A549 (cell line): ENCODE results near the gene CNTN4. TPM values are rescaled to one million over a fixed set of nuclear protein-coding genes. Genes with fewer than 3 reads are reported as not detected.

Source experiments
- ATAC-seq, 2 experiments: fragments of 200-7000 bp in 1 of 2; fragments of >200 bp in 1 of 2; cut with Nextera tagmentation in 1 of 2; cut with Tn5 transposase in 1 of 2; 3 replicates each; pipeline versions ENCODE4 v1.8.0 to v1.9.1; 2018 to 2020; ENCODE audit warnings: mild to moderate bottlenecking in 1 of 2, moderate library complexity in 1 of 2
- CTCF ChIA-PET: fragments of 300-600 bp; sonication (Branson Sonifier 250); formaldehyde crosslinking; extraction: SDS; loops from one replicate; lab custom pipeline; 2021; ENCODE audit warnings: antibody characterized with exemption, inconsistent platforms; lab: Yijun Ruan, JAX
- POLR2A ChIA-PET: fragments of 350-600 bp; formaldehyde crosslinking; extraction: SDS; loops from one replicate; lab custom pipeline; 2021; ENCODE audit warnings: antibody characterized with exemption, inconsistent platforms; lab: Yijun Ruan, JAX
- DNase-seq, 2 experiments: peaks; one replicate each; pipeline versions ENCODE4 v3.0.0 to v3.0.0-alpha.2; 2011 to 2016; ENCODE audit warnings: low read depth in 1 of 2, low spot score in 1 of 2
- FAIRE-seq: peaks from 2 replicates; lab custom pipeline; 2011; peaks lifted over from hg19 to GRCh38; lab: Jason Lieb, UNC
- H3K27ac ChIP-seq, 2 experiments: fragments of >200 bp; sonication (Bioruptor Twin); formaldehyde crosslinking; 3 replicates each; pipeline ENCODE4 v1.5.1; 2016 to 2017
- H3K4me1 ChIP-seq: fragments of >200 bp; sonication (Bioruptor Twin); formaldehyde crosslinking; 3 replicates; pipeline ENCODE4 v1.6.1; 2016
- H3K4me2 ChIP-seq: fragments of >200 bp; sonication (Bioruptor Twin); formaldehyde crosslinking; 3 replicates; pipeline ENCODE4 v1.6.1; 2016
- H3K4me3 ChIP-seq: fragments of >200 bp; sonication (Bioruptor Twin); formaldehyde crosslinking; 3 replicates; pipeline ENCODE4 v1.5.1; 2016
- H3K9me3 ChIP-seq: fragments of >200 bp; sonication (Bioruptor Twin); formaldehyde crosslinking; 3 replicates; pipeline ENCODE4 v1.6.1; 2016
- ATOH8 ChIP-seq: fragments of 250-450 bp; sonication (Bioruptor Pico); IDR thresholded peaks from 2 replicates; pipeline ENCODE4 v1.5.0; 2020; ENCODE audit warnings: low read depth, mild to moderate bottlenecking, moderate library complexity
- CBX2 ChIP-seq: fragments of 200-600 bp; sonication (generic); IDR thresholded peaks from 2 replicates; pipeline ENCODE4 v1.6.1; 2016; ENCODE audit warnings: low read depth, mild to moderate bottlenecking, borderline replicate concordance
- CEBPB ChIP-seq, 2 experiments: fragments of >200 bp in 1 of 2; sonication (Bioruptor Twin) in 1 of 2; formaldehyde crosslinking in 1 of 2; IDR thresholded peaks; 2 replicates each; pipeline ENCODE4 v1.6.1; 2012 to 2016
- CHD2 ChIP-seq: fragments of 150-350 bp; IDR thresholded peaks from 2 replicates; pipeline ENCODE4 v1.6.1; 2014; ENCODE audit warnings: low read length; ENCODE audit not compliant: partially characterized antibody
- CHD4 ChIP-seq: fragments of 200-600 bp; sonication (generic); IDR thresholded peaks from 2 replicates; pipeline ENCODE4 v1.6.1; 2016; ENCODE audit warnings: antibody characterized with exemption, mild to moderate bottlenecking, borderline replicate concordance
- E2F6 ChIP-seq: IDR thresholded peaks from 2 replicates; pipeline ENCODE4 v1.6.1; 2012; ENCODE audit warnings: low read depth, borderline replicate concordance
- EP300 ChIP-seq, 2 experiments: fragments of >200 bp; sonication (Bioruptor Twin); formaldehyde crosslinking; IDR thresholded peaks; 2 replicates in 1 of 2; 3 replicates in 1 of 2; pipeline ENCODE4 v1.6.1; 2016 to 2017
- ESRRA ChIP-seq: fragments of 150-350 bp; IDR thresholded peaks from 2 replicates; pipeline ENCODE4 v1.6.1; 2014; ENCODE audit warnings: mild to moderate bottlenecking, low read length, borderline replicate concordance
- FOSL2 ChIP-seq, 2 experiments: fragments of 450-650 bp in 1 of 2; fragments of >200 bp in 1 of 2; sonication (Bioruptor Twin) in 1 of 2; formaldehyde crosslinking; IDR thresholded peaks; 2 replicates each; pipeline versions ENCODE4 v1.5.0 to v1.6.1; 2016 to 2020; ENCODE audit warnings: mild to moderate bottlenecking in 1 of 2, moderate library complexity in 1 of 2
- FOXS1 ChIP-seq: fragments of 250-450 bp; sonication (Bioruptor Pico); IDR thresholded peaks from 2 replicates; pipeline ENCODE4 v1.5.0; 2020; ENCODE audit warnings: mild to moderate bottlenecking, moderate library complexity
- GATA3 ChIP-seq: IDR thresholded peaks from 2 replicates; pipeline ENCODE4 v1.6.1; 2012; ENCODE audit warnings: borderline replicate concordance
- HDAC2 ChIP-seq: fragments of 200-600 bp; sonication (generic); IDR thresholded peaks from 2 replicates; pipeline ENCODE4 v1.6.1; 2016
- HEYL ChIP-seq: fragments of 250-450 bp; sonication (Bioruptor Pico); IDR thresholded peaks from 2 replicates; pipeline ENCODE4 v1.8.0; 2021; ENCODE audit warnings: mild to moderate bottlenecking, moderate library complexity
- HOXA7 ChIP-seq: fragments of 250-450 bp; sonication (Bioruptor Pico); IDR thresholded peaks from 2 replicates; pipeline ENCODE4 v1.5.0; 2020; ENCODE audit warnings: mild to moderate bottlenecking, moderate library complexity
- HOXB5 ChIP-seq: fragments of 250-450 bp; sonication (Bioruptor Pico); IDR thresholded peaks from 2 replicates; pipeline ENCODE4 v1.5.0; 2020; ENCODE audit warnings: mild to moderate bottlenecking, moderate library complexity
- MAFK ChIP-seq: fragments of 450-650 bp; IDR thresholded peaks from 2 replicates; pipeline ENCODE4 v1.6.1; 2014; ENCODE audit not compliant: partially characterized antibody
- MAX ChIP-seq: IDR thresholded peaks from 2 replicates; pipeline ENCODE4 v1.6.1; 2012
- NPAS2 ChIP-seq: fragments of 250-450 bp; sonication (Bioruptor Pico); IDR thresholded peaks from 2 replicates; pipeline ENCODE4 v1.8.0; 2022; ENCODE audit warnings: mild to moderate bottlenecking, moderate library complexity, borderline replicate concordance
- PHF8 ChIP-seq: fragments of 200-600 bp; sonication (generic); IDR thresholded peaks from 2 replicates; pipeline ENCODE4 v1.6.1; 2016; ENCODE audit warnings: low read depth, mild to moderate bottlenecking, antibody characterized with exemption, moderate library complexity, borderline replicate concordance
- RARB ChIP-seq: fragments of 250-450 bp; sonication (Bioruptor Pico); IDR thresholded peaks from 2 replicates; pipeline ENCODE4 v1.8.0; 2021; ENCODE audit warnings: mild to moderate bottlenecking, moderate library complexity
- RCOR1 ChIP-seq: fragments of 150-350 bp; IDR thresholded peaks from 2 replicates; pipeline ENCODE4 v1.6.1; 2014; ENCODE audit warnings: antibody characterized with exemption, low read length, low read depth
- REST ChIP-seq: fragments of 200-600 bp; sonication (generic); IDR thresholded peaks from 2 replicates; pipeline ENCODE4 v1.6.1; 2016; ENCODE audit warnings: antibody characterized with exemption, mild to moderate bottlenecking, moderate library complexity
- RNF2 ChIP-seq: fragments of 200-600 bp; sonication (generic); IDR thresholded peaks from 2 replicates; pipeline ENCODE4 v1.6.1; 2016; ENCODE audit warnings: low read depth, mild to moderate bottlenecking, antibody characterized with exemption, moderate library complexity, borderline replicate concordance
- TFCP2L1 ChIP-seq: fragments of 250-450 bp; sonication (Bioruptor Pico); IDR thresholded peaks from 2 replicates; pipeline ENCODE4 v1.5.0; 2021; ENCODE audit warnings: mild to moderate bottlenecking
- ZFP36 ChIP-seq: fragments of 450-650 bp; IDR thresholded peaks from 2 replicates; pipeline ENCODE4 v1.6.1; 2014; ENCODE audit warnings: borderline replicate concordance; ENCODE audit not compliant: partially characterized antibody
- ZNF302 ChIP-seq: fragments of 250-450 bp; sonication (Bioruptor Pico); IDR thresholded peaks from 2 replicates; pipeline ENCODE4 v1.9.0; 2021; ENCODE audit warnings: inconsistent platforms, mild to moderate bottlenecking, moderate library complexity
- ZSCAN20 ChIP-seq: fragments of 250-450 bp; sonication (Bioruptor Pico); IDR thresholded peaks from 2 replicates; pipeline ENCODE4 v1.8.0; 2022; ENCODE audit warnings: mild to moderate bottlenecking, moderate library complexity
- WGBS: methylation state at CpG from one replicate; pipeline ENCODE4 v1.1.6; 2017; ENCODE audit errors: missing lambda C conversion rate; 5-methylcytosine and 5-hydroxymethylcytosine counted together
- polyA plus RNA-seq, 4 experiments: library from polyadenylated mRNA; depleted of rRNA in 3 of 4; stranded (reverse); fragments of >200 nt; fragmentation: RNase III in 1 of 4; extraction: RNeasy Plus Mini Kit Qiagen cat#74134 plus additional on column Dnase treatment in 1 of 4; gene quantifications; 2 replicates in 3 of 4; 3 replicates in 1 of 4; pipeline ENCODE4 v1.2.3, GENCODE V29; 2011 to 2017
- TF ChIP-seq, protein P1 (sequence below): IDR thresholded peaks from 2 replicates; pipeline ENCODE4 v1.6.1; 2012

CNTN4 gene
- polyA plus RNA-seq, 2 of the 4 experiments (the other 2 are of a cell fraction), result 0.03 TPM; not detected in 1

- TF ChIP-seq, protein P1, sequence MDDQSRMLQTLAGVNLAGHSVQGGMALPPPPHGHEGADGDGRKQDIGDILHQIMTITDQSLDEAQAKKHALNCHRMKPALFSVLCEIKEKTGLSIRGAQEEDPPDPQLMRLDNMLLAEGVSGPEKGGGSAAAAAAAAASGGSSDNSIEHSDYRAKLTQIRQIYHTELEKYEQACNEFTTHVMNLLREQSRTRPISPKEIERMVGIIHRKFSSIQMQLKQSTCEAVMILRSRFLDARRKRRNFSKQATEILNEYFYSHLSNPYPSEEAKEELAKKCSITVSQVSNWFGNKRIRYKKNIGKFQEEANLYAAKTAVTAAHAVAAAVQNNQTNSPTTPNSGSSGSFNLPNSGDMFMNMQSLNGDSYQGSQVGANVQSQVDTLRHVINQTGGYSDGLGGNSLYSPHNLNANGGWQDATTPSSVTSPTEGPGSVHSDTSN, result no peak
- TF ChIP-seq CHD2, result no peak
Measured at GRCh38 chr3:2984831-2985220, 886.2 kb downstream of the CNTN4 start (continued).

DNA sequence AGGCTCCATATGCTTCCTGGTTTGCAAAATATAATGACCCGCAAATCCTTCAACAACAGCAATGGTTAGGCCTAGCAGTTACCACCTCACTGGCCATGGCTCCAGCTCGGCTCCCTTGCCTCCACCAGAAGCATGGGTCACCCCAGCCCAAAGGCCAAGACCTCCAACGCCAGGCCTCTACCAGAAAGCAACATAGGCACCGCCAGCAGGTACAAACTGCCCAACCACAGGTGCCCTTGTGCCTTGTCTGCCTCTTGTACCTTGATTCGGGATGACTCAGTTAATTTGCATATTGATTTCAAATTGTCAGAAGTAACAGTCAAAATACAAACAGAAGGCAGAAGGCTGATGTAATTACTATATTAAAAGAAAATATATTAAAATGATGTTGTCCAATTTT, 886.8 kb downstream of the CNTN4 start:
- H3K4me1 ChIP-seq, result no peaks in the 10 kb centered on the region
- no peaks in the 10 kb centered on the region for H3K9me3 ChIP-seq
- CTCF ChIA-PET, result no interaction called here
- DNase-seq (no peak), FAIRE-seq (no peak), ATAC-seq (no peak)
- no peak overlapping the region for H3K4me3 ChIP-seq
- TF ChIP-seq ZSCAN20 (CRISPR knock-in tag) (no peak), EP300 (IDR thresholded peaks at IDR 0.05) (no peak), RNF2 (no peak), ATOH8 (no peak), ZNF302 (CRISPR knock-in tag) (no peak), GATA3 (no peak), NPAS2 (no peak), CBX2 (no peak), CHD4 (no peak), ZFP36 (no peak), HEYL (CRISPR knock-in tag) (no peak), FOSL2 (IDR thresholded peaks at IDR 0.05) (no peak), FOSL2 (CRISPR knock-in tag; IDR thresholded peaks at IDR 0.05) (no peak), CEBPB (IDR thresholded peaks at IDR 0.05) (no peak), RCOR1 (no peak), E2F6 (no peak), ESRRA (no peak)
- H3K4me2 ChIP-seq, result no peak overlapping the region
- WGBS, result 29% methylated on average over 5 of the region's 5 CpGs
- no peak overlapping the region for H3K27ac ChIP-seq
- POLR2A ChIA-PET, result no interaction called here

DNA sequence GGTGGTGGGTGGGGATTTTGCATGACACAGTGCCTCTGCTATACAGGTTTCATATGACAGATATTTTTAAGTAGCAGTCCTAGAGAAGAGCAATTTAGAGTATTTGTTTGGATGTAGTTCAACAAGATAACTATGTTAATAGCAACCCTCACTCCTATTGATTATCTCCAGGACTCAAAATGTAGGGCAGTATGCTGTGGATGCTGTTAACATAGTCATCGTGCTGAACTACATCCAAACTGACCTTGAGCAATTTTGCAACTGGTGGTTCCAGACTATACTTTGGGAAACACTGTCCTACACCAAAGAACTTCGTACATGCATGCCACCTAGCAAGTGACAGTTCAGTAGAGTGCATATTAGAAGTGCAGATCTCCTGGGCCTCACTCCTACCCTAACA, 893.9 kb downstream of the CNTN4 start:
- Histone ChIP-seq H3K9me3 (no peaks in the 10 kb centered on the region), H3K4me2 (no peak overlapping the region), H3K27ac (no peak overlapping the region), H3K4me1 (no peaks in the 10 kb centered on the region), H3K4me3 (no peak overlapping the region)
- no peak for FAIRE-seq
- WGBS, result 3% methylated on average over 2 of the region's 2 CpGs
- POLR2A ChIA-PET, result no interaction called here
- DNase-seq, result no peak
- ATAC-seq, result no peak
- CTCF ChIA-PET, result interaction anchor here (0.7 kb wide), 1 partner anchor 831 kb away, joined by 5 read pairs; no protein-coding TSS in a partner anchor
- TF ChIP-seq PHF8 (no peak), RARB (no peak), REST (no peak), RNF2 (no peak), TFCP2L1 (no peak), MAX (no peak), FOXS1 (no peak), ZNF302 (CRISPR knock-in tag) (no peak), ATOH8 (no peak), HOXB5 (CRISPR knock-in tag) (no peak), HOXA7 (CRISPR knock-in tag) (no peak), NPAS2 (no peak), HDAC2 (no peak), MAFK (no peak), CHD4 (no peak)
- TF ChIP-seq, protein P1, result no peak
